Activated CD4-positive, alpha-beta T cell treated with anti-CD3 and anti-CD28 coated beads, Interleukin-10, Interleukin-2, amounts not matched to agents 100 ng/mL and 50 ng/mL, durations not matched to agents 16 hours and 8 hours (primary cell): ENCODE results near the gene XPC.
A peak's percentile ranks its signal among the peaks of the same experiment; 100 is the strongest.
"Not testable (repeated sequence)": the region's sequence is repeated elsewhere in the genome, so short reads cannot be mapped to it uniquely, and the experiment has no call there.

Experiments
- DNase-seq: peaks from one replicate; pipeline ENCODE4 v3.0.0-alpha.2; 2020

The XPC gene

DNA sequence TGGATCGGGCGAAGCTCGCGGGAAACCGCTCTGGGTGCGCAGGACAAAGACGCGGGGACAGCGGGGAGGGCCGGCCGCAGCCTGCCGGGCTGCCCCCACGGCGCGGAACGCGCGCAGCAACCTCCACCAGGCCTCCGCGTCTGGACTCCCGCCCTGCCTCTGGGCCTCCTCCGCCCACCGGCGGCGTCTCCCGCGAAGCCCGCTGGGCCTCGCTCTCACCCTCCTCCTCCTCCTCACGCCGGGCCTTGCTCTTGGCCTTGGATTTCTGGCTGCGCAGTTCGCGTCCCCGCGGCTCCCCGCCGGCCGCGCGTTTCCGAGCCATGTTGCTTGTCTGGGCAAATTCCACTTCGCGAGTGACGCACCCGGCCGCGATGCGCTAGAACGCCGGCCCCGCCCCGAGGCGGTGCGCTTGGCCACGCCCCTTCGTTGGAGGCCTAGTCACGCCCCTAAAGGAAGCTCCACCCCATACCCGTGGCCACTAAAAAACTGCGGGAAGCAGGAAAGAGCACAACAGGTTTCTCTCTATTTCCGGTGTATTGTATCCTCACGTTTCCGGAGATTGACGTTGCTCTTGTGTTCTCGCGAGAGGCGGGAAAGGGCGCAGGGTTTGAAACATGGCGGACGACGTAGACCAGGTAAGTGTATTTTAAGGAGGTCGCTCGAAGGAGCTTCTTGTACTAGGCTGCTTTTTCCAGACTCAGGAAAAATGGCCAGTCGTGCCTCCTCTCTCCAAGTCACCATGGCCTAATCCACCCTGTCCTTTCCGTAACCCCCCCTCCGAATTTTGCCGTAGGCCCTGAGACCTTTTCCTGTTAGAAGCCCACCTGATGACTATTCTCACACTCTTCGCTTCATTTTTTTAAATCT lies at the start of gene XPC, which contains the start of gene LSM3:
XPC (minus strand) TSS at position 355 of the 867 bp plus-strand sequence; CDS start at position 322, 33 bp downstream.
LSM3 (plus strand) TSS at position 571 of the 867 bp plus-strand sequence; CDS start at position 615, 44 bp downstream.
- DNase-seq = peak; percentile 98

DNA sequence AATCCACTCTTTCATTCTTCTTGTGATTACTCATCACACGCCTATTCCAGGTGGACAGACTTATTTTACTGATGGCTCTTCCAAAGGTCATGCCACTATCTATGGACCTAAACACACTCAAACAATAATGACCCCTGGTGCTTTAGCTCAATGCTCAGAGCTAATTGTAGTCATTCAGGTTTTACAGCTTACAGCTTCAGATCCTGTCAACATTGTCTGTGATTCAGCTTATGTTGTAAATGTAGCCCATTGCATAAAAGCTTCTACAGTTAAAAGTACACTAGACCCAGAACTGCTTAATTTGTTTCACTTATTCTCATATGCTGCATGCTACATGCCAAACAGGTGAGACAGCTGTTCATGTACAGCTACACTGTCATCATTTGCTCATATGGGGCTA lies 49.5 kb upstream of the XPC start:
- no peak for DNase-seq

DNA sequence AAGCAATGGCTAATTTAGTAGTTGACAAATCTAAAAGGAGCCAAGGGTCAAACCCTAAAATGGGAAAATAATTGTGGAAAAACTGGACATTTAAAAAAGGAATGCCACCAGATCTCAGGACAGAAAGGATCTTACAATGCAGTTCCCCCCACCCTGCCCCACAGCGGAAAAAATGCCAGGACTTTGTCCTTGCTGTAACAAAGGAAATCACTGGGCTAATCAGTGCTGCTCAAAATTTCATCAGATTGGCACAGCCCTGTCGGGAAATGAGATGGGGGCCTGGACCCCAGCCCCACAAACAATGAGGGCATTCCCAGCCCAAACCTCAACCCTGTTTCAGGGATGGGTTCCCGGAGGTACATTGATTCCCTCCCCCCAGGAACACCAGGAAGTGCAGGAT lies 48.0 kb upstream of the XPC start:
- DNase-seq = not testable (repeated sequence)

DNA sequence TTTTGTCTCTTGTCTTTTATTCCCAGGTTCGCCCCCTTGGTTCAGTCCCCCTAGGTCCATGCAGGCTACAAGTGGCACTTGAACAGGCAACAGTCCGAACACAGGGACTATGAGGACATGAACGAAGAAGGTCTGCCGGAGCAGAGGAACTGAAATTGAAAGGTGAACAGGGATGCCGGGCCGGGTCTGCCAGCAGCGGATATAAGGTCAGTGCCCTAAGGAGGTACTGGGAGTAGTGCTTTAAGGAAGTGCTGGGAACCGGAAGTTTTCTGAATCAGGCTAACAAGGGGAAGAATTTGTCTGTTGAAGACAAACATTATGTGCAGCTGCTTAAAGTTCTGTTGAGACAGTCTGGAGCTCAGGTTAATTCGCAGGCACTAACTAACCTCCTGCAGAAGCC lies 47.0 kb upstream of the XPC start:
- no peak for DNase-seq

DNA sequence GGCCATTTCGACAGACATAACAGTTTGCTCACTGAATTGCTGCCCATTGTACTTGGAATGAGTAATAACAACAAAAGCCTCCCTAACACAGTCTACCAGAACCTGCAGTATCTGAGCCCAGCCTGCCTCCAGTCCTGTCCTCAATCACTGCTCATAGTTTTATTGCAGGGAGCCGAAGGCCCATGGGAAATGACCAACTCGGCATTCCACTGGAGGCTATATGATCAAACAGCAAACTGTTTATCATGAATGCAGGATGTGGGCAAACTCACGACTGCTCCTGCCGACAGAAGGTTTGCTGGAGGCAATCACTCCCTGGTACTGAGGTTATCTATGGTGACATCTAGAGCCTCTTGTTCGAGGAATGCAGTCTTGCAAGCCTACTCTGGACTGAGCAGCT lies 46.5 kb upstream of the XPC start:
- no peak for DNase-seq

DNA sequence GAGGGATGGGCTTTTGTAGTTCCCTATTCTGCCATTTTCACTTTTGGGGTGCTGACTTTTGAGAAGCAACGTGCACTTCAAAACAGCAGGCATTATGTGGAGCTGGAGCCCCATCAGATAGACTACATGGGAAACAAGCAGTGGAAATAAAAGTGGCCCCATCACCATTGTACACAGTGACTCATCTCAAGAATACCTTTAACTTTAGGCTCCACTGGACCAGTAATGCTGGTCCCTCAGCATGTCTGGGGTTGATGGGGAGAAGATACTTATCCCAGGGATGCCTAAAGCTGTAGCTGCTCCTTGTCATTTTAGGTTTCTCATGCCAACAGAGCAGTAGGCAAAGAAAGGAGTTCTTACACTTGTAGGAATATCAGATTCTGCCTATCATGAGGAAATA lies 45.2 kb upstream of the XPC start:
- no peak for DNase-seq

DNA sequence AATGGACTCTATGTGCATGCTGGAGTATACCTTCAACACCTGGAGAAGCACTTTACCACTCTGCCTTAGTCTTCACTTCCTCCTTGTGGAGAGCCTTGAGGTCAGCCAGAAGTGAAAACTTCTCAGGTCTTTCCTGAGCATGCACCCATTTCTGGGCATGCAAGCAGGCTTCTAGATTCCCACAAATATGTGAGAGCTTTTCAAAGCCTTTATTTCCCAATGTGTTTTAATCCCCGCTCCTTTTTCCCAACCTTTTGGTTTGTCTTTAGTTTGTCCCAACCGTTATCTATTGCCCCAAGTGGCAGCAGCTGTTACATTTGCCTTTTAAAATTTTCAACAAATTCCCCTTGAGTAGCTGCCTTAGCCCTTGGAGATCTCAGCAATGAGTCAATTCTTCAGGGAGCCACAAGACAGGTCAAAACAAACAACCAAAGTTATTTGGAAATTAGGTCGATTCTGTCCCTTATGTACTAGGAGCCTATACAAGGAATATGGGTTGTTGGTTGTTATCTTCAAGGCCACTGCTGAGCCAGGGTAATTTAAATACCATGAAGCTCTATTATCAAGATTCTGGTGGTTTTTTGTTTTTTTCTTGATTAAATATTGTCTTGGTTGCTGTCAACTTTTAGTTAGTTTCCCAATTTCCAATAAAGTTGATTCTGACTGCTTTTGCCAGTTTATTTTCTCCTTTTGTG lies 44.6 kb upstream of the XPC start:
- DNase-seq = no peak

DNA sequence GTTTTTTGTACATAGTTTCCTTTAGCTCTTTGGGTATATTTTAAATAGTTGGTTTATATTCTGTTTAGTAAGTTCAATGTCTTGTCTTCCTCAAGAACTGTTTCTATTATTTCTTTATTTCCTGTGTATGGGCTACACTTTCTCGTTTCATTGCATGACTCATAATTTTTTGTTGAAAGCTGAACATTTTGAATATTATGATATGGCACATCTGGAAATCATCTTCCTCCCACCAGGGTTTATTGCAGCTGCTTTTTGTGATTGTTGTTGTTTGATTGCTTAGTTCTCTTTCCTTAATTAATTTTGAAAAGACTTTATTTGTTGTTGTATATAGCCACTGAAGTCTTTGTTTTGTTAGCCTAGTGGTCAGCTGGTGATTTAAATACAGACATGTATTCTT lies 44.1 kb upstream of the XPC start:
- DNase-seq = no peak

DNA sequence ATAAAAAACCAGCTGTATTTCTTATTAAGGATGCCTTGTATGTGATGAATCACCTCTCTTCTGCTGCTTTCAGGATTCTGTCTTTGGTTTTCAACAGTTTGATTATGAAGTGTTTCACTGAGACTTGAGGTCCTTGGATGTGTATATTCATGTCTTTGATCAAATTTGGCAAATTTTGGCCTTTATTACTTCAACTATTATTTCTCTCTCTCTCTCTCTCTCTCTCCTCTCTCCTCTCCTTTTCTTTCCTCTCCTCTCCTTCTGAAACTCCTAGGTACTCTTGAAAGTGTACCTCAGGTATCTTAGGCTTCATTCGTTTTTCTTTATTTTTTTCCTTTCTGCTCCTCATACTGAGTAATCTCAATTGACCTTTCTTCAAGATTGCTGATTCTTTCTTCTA lies 43.5 kb upstream of the XPC start:
- no peak for DNase-seq

DNA sequence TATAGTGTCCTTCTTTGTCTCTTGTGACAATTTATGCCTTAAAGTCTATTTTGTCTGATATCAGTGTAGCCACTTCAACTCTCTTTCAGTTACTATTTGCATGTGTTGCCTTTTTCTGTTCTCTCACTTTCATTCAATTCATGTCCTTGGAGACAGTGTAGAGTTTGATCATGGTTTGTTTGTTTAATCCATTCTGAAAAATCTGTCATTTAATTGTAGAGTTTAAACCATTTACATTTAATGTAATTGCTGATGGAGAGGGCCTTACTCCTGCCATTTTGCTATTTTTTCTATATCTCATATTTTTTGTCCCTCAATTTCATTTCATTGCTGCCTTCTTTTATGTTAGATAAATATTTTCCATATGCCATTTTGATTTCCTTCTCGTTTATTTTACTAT lies 42.5 kb upstream of the XPC start:
- DNase-seq = no peak

DNA sequence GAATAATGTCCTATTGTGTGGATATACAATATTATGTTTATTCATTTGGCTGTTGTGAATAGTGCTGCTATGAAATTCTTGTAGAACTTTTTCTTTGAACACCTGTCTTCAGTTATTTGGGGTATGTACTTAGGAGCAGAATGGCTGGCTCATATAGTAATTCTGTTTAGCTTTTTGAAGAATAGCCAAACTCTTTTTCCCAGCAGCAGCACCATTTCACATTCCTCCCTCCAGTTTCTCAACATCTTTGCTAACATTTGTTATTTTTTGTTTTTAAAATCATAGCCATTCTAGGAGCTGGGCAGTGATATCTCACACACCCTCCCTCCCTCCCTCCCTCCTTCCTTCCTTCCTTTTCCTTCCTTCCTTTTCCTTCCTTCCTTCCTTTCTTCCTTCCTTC lies 40.0 kb upstream of the XPC start:
- no peak for DNase-seq

DNA sequence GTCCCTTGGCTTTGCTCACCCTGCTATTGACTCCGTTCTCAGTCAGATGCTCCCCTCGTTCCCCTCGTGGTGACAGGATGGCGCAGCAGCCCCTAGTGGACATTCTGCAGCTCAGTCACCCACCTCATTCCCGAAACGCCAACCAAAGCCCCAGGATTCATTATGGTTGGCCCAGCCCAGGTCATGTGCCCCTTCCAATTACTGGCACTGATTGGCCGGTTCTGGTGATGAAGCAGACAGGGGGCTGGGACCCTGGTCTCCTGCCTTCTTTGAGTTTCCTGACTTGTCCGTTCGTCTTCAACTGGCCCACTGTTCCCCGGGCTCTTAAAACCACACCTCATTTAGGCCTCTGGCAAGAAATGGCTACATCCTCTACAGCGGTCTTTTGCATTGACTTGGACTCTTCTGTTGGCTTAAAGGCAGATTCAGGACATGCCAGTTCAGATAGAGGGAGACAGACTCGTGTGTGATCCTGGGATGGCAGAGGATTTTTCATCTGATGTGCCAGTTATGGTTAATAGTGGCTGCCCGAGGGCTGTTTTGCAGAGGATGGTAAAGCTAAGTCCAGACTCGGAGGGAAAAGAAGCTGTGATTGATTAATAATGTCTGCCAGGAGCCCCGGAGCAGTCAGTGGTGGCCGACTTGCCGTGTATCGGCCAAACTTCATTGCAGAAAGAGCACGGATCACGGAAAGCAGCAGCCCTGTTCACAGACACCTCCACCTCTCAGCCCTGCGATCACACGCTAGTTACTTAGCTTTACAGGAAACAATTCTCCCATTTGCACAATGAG lies 38.1 kb upstream of the XPC start:
- no peak for DNase-seq

DNA sequence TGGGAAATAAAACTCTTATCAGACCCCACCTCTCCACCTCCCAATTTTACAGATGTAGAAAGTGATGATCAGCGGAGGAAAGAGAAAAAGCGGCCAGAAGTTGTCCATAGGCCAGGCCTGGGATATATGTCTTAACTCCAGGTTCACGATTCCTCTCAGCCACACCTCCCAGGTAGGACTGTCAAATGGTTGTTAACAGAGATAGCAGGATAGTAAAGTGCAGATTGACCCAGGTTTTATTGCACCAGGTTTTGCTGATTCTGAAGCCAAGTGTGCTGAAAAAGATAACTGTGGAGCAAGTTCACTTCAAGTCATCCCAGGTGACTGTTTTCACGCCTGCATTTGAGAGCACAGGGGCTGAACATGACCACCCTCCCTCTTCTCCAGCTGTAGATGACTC lies 36.4 kb upstream of the XPC start:
- no peak for DNase-seq

DNA sequence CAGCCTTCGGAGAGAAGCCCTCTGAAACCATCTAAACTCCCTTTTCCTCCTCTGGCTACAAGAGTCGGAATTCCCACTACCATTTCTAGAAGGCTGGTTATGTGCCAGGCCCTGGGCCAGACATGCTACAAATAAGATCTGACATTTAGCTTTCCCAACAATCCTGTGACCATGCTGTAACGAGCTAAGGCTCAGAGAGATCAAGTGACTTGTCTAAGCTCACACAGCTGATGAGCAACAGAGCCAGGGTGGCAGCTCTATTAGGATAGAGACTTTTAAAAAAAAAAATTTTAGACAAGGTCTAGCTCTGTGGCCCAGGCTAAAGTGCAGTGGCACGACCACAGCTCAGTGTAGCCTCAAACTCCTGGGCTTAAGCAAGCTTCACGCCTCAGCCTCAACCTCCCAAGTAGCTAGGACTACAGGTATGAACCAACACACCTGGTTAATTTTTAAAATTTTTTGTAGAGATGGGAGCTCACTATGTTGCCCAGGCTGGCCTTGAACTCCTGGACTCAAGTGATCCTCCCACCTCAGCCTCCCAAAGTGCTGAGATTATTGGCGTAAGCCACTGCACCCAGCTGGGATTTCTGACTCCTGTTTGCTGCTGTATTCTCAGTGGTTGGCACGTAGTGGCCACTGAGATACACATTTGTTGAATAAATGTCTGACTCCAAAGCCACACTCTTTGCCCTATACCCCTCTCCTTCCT lies 34.8 kb upstream of the XPC start:
- no peak for DNase-seq

DNA sequence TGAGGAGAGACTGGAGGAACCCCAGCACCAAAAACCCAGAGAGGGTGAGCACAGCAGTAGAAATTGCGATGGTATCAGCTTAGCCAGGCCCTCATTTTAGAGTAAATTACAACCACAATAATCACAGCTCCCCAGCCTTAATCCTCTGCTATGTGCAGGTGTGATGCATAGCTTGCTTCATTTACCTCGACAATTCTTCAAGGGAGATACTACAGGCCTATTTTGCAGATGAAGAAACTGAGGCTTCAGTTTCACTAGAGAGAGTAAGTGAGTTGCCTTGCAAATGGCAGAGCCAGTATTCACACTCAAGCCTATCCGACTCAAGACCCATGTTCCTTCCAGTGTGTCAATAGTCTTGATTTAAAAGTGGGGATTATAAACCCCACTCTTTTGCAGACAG lies 33.6 kb upstream of the XPC start:
- DNase-seq = no peak

DNA sequence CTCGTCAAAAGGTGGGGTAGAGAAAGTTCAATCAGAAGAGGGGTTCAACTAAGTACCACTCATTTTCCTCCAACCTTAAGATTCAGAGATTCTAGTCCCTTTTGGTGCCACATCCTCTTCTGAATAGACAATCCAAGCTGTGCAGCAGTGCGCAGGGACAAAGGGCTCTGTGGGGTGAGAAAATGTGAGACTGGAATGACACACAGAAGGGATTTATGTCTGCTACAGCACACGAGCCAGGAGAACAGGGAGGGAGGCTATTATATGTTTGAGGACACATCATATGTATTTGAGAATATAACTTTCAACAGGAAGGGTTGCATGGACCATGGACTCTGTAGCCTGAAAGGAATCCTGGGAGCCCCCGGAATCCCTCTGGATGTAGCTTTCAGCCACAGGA lies 33.2 kb upstream of the XPC start:
- no peak for DNase-seq

DNA sequence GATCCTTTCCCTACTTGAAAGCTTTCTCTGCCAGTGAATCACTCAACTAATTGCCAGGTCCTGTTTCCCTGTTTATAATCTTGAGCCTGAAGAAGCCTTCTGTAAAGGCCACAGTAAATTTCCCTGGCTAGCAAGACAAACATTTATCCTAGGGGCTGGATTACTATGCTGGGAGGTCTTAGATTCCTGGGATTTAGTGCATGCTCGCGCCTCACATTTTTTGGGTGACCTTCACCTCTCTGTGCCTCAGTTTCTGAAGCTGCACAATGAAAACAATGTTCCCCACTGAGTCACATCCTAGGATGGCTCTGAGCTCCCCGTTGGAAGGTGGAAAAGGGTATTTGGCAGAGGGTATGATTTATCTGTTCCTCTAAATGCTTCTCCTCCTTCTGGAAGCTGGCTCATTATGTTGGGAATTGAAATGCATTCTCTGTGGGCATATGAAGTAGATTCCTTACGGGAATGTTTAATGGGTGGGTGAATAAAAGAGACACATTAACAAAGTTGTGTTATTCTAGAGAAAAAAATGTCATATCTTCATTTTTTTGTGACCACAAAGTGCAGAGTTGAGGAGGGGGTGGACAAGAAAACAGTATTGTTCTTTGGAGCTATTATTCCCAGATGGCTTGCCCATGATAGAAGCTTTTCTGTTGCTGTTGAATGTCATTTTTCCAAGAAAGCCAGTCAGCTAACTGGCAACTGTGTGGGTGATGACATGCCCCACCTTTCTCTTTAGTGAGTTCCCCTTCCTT lies 32.6 kb upstream of the XPC start:
- DNase-seq = no peak

DNA sequence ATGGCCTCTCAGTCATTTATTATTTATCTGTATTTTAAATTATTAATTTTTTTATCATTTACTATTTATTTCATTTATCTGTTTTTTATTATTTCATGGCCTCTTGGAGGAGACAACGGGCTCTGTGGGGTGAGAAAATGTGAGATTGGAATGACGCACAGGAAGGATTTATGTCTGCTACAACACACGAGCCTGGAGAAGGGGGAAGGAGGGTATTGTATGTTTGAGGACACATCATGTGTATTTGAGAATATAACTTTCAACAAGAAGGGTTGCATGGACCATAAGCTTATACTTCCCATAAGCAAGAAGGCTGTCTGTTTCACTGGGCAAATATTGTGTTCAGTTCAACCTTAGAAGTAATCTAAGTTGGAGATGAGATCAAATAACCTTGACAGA lies 31.9 kb upstream of the XPC start:
- DNase-seq = no peak

DNA sequence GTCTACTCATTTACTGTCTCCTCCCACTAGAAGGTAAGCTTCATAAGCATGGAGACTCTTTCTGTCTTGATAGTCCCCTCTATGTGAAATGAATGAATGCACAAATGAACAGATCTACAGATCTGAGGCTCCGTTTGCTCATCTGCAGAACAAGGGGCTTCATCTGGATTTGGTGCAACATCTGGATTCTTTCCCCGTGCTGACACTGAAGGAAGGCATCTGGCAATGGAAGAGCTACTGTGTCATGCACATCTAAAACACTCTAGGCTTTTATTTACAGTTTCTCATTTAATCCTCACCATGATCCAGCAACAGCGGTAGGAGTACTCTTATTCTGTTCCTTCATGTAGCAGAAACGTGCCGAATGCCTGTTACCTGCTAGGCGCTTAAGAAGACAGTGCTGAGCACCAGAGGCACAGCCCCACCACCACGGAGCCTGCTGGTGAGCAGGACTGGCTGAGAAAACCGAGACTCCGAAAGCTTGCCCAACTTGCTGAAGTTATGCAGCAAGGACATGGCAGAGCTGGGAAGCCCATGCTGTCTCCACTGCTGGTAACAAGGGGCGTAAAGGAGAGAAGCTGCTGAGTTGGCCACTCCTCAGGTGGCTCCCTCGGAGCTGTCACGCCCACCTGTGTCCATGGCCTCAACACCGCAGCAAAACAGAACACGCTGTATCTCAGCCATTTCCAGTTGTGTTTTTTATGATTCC lies 31.3 kb upstream of the XPC start:
- DNase-seq = no peak

DNA sequence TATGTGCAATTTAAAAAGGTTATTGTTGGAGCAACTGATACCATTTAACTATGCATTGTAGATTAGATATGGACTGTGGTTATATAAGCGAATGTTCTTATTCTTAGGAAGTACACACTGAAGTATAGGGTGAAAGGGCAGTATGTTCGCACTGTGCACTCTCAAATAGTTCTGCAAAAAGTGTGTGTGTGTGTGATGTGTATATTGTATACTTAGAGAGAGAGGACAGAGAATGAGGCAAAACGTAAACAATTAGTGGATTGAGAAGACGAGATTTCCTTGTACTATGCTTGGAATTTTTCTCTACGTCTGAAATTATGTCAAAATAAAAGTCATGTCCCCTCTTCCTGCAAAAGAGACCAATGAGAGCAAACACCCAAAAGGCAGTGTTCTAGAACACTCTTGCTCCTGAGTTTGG lies 30.6 kb upstream of the XPC start:
- no peak for DNase-seq

DNA sequence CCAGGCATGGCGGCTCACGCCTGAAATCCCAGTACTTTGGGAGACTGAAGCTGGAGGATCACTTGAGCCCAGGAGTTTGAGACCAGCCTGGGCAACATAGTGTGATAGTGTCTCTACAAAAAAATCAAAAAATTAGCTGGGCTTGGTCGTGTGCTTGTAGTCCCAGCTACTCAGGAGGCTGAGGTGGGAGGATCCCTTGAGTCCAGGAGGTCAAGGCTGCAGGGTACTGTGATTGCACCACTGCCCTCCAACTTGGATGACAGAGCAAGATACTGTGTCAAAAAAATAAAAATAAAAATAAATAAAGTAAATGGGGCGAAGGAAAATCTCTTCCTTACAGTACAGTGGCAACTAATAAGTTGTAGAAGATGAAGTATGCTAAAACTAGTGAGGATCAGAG lies 29.8 kb upstream of the XPC start:
- no peak for DNase-seq
